ENCODE data around the gene CASP14. TPM values are rescaled to one million over a fixed set of nuclear protein-coding genes. Genes with fewer than 3 reads are reported as not detected.
"Not testable (repeated sequence)": the region's sequence is repeated elsewhere in the genome, so short reads cannot be mapped to it uniquely, and the experiment has no call there.

Gene CASP14
- total RNA-seq, 2 experiments from 2014 or later: not detected

DNA sequence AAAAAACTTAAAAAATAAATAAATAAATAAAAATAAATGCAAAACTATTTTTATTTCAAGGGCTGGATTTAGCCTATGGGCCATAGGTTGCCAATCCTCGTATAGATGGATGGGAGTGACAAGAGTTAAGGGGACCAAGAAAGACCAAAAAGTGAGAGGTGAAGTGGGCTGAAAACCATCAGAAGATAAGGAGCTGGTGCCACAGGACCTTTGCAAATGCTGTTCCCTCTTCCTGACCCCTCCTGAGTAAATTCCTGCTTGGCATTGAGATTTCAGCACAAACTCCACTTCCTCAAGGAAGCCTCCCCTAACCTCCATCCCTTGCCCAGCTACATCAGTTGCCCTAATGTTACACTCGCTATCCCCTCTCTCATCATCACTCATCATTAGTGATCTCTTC lies 43.7 kb downstream of the CASP14 start:
- H2AFZ ChIP-seq (ENCODE audit: low read length): no peak overlapping the region
- H3K4me3 ChIP-seq (ENCODE audit: low read depth, low read length, poor library complexity, severe bottlenecking): no peak overlapping the region
- ChIA-PET CTCF (ENCODE audit: unreplicated experiment) (interaction anchor here (1.1 kb wide), 1 partner anchor 9 kb away, joined by 5 read pairs; no protein-coding TSS in a partner anchor), POLR2A (interaction anchor here (0.6 to 0.9 kb wide), 2 partner anchors 66 to 462 kb away, joined by 3 to 4 read pairs; no protein-coding TSS in a partner anchor)
- H3K4me2 ChIP-seq (ENCODE audit: low read length): no peak overlapping the region
- TF ChIP-seq EZH2phosphoT487 (IDR thresholded peaks at IDR 0.05; ENCODE audit: borderline replicate concordance, low read depth, low read length): no peak
- TF ChIP-seq, protein P1, sequence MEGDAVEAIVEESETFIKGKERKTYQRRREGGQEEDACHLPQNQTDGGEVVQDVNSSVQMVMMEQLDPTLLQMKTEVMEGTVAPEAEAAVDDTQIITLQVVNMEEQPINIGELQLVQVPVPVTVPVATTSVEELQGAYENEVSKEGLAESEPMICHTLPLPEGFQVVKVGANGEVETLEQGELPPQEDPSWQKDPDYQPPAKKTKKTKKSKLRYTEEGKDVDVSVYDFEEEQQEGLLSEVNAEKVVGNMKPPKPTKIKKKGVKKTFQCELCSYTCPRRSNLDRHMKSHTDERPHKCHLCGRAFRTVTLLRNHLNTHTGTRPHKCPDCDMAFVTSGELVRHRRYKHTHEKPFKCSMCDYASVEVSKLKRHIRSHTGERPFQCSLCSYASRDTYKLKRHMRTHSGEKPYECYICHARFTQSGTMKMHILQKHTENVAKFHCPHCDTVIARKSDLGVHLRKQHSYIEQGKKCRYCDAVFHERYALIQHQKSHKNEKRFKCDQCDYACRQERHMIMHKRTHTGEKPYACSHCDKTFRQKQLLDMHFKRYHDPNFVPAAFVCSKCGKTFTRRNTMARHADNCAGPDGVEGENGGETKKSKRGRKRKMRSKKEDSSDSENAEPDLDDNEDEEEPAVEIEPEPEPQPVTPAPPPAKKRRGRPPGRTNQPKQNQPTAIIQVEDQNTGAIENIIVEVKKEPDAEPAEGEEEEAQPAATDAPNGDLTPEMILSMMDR (conservative IDR thresholded peaks at IDR 0.05; ENCODE audit: low read length): no peak
- no peak for DNase-seq (ENCODE audit: low spot score)
- H4K20me1 ChIP-seq (ENCODE audit: insufficient read depth, low read length): no peaks in the 10 kb centered on the region
- H3K4me1 ChIP-seq (ENCODE audit: insufficient read depth, low read length, poor library complexity, severe bottlenecking): peaks cover 8% of the 10 kb centered on the region
- intact Hi-C loops (cut with micrococcal nuclease; ENCODE audit: unreplicated experiment): no loop called here
- no TSS peak for BruUV-seq (replicated peaks)
- no peaks in the 10 kb centered on the region for H3K79me2 ChIP-seq (ENCODE audit: insufficient read depth, low read depth, low read length)
- H3K36me3 ChIP-seq (ENCODE audit: insufficient read depth, low read length): no peaks in the 10 kb centered on the region
- H3K9me3 ChIP-seq (ENCODE audit: low read length): no peaks in the 10 kb centered on the region
- no peak overlapping the region for H3K27ac ChIP-seq (ENCODE audit: low read depth, low read length, poor library complexity, severe bottlenecking)
- H3K9me2 ChIP-seq (ENCODE audit: insufficient read depth, low read length): no peaks in the 10 kb centered on the region

DNA sequence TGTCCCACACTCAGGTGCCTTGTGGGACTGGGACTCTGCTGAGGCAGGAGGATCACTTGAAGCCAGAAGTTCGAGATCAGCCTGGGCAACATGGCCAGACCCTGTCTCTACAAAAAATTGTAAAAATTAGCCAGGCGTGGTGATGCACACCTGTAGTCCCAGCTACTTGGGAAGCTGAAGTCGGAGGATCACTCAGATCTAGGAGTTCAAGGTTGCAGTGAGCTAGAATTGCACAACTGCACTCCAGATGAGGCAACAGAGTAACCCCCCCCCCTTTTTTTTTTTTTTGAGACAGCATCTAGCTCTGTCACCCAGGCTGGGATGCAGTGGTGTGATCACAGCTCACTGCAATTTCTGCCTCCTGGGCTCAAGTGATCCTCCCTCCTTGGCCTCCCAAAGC lies 46.9 kb downstream of the CASP14 start:
- CTCF ChIA-PET (ENCODE audit: unreplicated experiment): no interaction called here
- intact Hi-C loops (cut with micrococcal nuclease; ENCODE audit: unreplicated experiment): no loop called here

DNA sequence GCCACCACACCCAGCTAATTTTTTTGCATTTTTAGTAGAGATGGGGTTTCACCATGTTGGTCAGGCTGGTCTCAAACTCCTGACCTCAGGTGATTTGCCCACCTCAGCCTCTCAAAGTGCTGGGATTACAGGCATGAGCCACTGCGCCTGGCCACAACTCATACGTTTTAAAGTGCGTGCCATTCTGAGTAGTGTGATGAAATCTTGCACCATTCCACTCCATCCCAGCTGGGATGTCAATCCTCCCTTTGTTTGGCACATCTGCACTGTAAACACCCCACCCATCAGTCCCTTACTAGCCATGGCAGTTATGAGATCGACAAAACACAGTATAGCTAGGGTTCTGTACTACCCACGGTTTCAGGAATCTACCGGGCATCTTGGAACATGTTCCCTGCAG lies 48.7 kb downstream of the CASP14 start:
- CTCF ChIA-PET (ENCODE audit: unreplicated experiment); POLR2A ChIA-PET; H3K27ac ChIP-seq (ENCODE audit: low read depth, low read length, poor library complexity, severe bottlenecking): not testable (repeated sequence)

More for the DNA sequence above, 46.9 kb downstream of the CASP14 start:
- H4K20me1 ChIP-seq (ENCODE audit: insufficient read depth, low read length): no peaks in the 10 kb centered on the region
- H2AFZ ChIP-seq (ENCODE audit: low read length): no peak overlapping the region
- TF ChIP-seq, protein P1 (conservative IDR thresholded peaks at IDR 0.05; ENCODE audit: low read length): no peak
- no peak for TF ChIP-seq EZH2phosphoT487 (IDR thresholded peaks at IDR 0.05; ENCODE audit: borderline replicate concordance, low read depth, low read length)
- H3K9me2 ChIP-seq (ENCODE audit: insufficient read depth, low read length): no peaks in the 10 kb centered on the region
- H3K4me1 ChIP-seq (ENCODE audit: insufficient read depth, low read length, poor library complexity, severe bottlenecking): peaks cover 8% of the 10 kb centered on the region
- no peaks in the 10 kb centered on the region for H3K36me3 ChIP-seq (ENCODE audit: insufficient read depth, low read length)
- BruUV-seq (replicated peaks): no TSS peak
- no peak overlapping the region for H3K27ac ChIP-seq (ENCODE audit: low read depth, low read length, poor library complexity, severe bottlenecking)
- H3K4me2 ChIP-seq (ENCODE audit: low read length): no peak overlapping the region
- no peak for DNase-seq (ENCODE audit: low spot score)
- H3K9me3 ChIP-seq (ENCODE audit: low read length): no peaks in the 10 kb centered on the region
- POLR2A ChIA-PET: no interaction called here
- no peaks in the 10 kb centered on the region for H3K79me2 ChIP-seq (ENCODE audit: insufficient read depth, low read depth, low read length)
- no peak overlapping the region for H3K4me3 ChIP-seq (ENCODE audit: low read depth, low read length, poor library complexity, severe bottlenecking)

More for the DNA sequence above, 48.7 kb downstream of the CASP14 start:
- BruUV-seq (replicated peaks); intact Hi-C loops (cut with micrococcal nuclease; ENCODE audit: unreplicated experiment); H3K79me2 ChIP-seq (ENCODE audit: insufficient read depth, low read depth, low read length); H3K4me1 ChIP-seq (ENCODE audit: insufficient read depth, low read length, poor library complexity, severe bottlenecking); H3K4me3 ChIP-seq (ENCODE audit: low read depth, low read length, poor library complexity, severe bottlenecking); H2AFZ ChIP-seq (ENCODE audit: low read length); H4K20me1 ChIP-seq (ENCODE audit: insufficient read depth, low read length); H3K9me3 ChIP-seq (ENCODE audit: low read length); H3K36me3 ChIP-seq (ENCODE audit: insufficient read depth, low read length); H3K4me2 ChIP-seq (ENCODE audit: low read length); DNase-seq (ENCODE audit: low spot score); H3K9me2 ChIP-seq (ENCODE audit: insufficient read depth, low read length): not testable (repeated sequence)

All from OCI-LY7 (cell line).